Measurements from ENCODE around the gene PGAP6.
"Not testable (repeated sequence)": the region's sequence is repeated elsewhere in the genome, so short reads cannot be mapped to it uniquely, and the experiment has no call there.

Gene PGAP6

DNA sequence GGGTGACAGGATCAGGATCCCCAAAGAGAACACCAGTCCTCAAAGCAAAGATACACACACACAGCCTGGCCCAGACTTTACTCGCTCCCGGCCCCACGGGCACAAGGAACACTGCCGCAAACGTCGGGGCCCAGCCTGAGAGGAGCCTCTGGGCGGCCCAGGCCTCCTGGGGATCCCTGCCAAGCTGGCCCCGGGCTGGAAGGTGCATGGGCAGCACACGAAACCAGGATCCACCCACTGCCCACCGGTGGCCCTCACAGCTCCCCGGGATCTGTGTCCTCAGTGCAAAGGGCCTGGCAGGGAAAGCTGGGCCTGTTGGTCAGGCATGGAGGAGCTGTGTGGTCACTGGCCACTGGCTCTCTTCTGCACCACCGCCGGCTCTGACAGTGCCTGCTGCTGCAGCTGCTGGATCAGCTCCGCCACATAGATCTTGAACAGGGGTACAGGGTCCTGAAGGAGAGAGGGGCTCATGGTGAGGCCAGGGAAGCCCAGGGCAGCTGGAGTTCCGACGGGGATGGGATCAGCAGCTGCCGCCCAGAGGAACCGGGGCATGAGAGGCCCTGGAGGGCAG is 14.4 kb downstream of the PGAP6 start:
- in situ Hi-C loops (cut with MboI; ENCODE audit: low sequenced_read_pairs), result no loop called here

DNA sequence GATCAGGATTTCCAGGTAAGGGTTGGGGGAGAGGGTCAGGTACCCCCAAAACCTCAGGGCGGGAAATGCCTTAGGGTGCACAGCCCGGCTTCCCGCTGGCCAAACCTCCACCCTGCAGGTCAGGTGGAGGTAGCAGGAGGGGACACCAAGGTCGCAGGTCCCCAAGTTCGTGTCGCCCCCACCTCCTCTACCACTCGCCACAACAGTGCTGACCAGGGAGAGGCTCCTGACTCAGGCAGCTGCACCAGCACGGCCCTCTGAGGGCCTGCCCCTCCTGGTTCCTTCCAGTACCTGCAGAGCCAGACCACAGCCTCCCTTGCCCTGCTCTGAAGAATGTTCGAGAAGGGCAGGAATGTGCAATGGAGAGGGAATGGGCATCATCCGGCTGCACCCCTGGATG is 15.3 kb downstream of the PGAP6 start:
- in situ Hi-C loops (cut with MboI; ENCODE audit: low sequenced_read_pairs), result no loop called here

DNA sequence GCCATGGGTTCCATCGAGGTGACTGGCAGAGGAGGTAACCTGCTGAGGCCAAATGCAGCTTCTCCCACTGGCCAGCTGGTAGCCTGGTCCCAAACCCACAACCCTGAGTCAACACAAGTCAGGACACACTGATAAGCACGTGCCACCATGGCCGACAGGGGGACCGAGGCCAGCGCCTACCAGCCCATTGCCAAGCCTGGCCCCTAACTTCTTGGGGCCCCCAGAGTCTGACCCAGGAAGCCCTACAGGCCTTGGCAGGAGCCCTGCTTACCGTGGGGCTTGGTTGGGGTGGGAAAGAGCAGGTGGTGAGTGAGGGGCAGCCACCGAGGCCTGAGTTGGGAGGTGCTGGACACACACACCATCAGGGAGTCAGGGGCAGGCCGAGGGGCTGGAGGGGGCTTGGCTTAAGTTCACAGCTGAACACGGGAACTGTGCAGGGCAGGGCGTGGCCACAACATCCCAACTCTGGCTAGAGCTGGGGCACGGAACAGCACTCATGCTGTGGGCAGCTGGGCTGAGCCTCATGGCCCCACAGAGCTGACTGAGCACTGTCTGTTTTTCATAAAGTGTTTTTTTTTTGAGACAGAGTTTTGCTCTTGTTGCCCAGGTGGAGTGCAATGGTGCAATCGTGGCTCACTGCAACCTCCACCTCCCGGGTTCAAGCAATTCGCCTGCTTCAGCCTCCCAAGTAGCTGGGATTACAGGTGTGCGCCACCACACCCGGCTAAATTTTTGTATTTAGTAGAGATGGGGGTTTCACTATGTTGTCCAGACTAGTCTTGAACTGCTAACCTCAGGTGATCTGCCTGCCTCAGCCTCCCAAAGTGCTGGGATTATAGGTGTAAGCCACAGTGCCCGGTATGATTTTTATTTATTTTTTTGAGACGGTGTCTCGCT is 16.9 kb downstream of the PGAP6 start:
- in situ Hi-C loops (cut with MboI; ENCODE audit: low sequenced_read_pairs), result no loop called here

DNA sequence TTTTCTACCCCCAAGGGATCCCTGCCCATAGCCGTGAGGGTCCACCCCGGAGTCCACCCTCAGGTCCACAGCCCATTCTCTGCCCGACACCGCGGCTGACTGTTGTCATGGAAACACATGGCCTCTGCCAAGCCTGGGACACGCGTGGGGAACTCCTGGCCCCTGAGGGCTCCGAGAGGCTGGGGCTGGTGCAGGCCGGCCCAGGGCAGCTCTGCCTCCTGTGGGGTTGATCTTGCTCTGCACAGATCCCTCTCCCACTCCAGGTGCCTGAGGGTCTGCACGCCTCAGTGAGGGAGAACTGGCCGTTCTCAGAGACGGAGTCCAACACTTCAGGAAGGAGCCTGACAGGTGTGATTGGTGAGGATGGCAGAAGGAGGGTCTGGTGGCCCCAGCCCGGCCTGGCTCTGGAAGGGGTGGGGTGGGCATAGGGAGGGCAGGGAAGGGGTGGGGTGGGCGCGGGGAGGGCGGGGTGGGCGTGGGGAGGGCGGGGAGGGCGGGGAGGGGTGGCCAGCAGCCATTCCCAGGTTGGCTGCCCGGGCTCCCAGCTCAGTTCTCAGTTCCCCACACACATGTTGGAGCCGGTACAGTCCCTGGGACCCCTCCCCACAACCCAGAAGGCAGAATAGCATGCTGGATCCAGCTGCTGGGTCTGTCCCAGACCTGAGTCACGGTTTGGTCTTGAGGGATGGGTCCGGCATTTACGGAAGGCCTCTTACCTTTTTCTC is 17.9 kb downstream of the PGAP6 start:
- in situ Hi-C loops (cut with MboI; ENCODE audit: low sequenced_read_pairs), result no loop called here

DNA sequence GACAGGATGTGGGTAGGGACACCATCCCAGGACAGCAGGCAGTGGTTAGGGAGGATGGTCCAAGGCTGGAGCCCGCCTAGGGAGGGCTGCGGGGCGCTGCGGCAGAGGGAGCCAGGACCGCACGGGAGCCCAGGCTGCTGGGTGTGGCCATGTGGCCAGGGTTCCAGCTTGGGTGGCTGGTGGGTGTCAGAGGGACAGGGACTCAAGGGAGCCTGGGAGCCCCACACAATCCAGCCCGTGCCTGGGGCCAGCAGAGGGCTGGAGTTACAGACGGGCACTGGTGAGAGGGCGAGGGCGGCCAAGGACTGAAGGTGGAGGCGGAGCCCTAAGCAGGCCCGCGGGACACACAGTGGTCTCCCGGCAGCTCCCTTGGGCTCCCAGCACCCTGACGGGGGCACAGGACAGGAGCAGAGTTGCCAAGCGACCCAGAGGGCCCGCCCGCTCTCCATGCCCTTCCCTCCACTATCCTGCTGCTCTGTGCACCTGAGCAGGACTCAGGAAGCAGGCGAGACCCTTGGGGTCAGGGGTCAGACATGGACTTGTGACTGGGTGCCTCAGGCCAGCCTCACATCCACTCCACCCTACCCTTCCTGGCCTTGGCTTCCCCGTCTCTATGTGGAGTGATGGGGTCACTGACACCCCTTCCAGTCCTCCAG is 18.5 kb downstream of the PGAP6 start:
- in situ Hi-C loops (cut with MboI; ENCODE audit: low sequenced_read_pairs), result no loop called here

DNA sequence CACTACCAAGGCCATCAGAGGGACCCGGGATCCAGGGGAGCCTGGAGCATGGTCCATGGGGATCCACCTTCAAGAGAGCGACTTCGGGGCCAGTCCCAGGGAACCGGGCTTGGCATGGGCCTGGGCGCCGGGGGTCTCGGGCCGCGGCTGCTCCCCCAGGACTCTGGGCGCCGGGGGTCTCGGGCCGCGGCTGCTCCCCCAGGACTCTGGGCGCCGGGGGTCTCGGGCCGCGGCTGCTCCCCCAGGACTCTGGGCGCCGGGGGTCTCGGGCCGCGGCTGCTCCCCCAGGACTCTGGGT is 19.1 kb downstream of the PGAP6 start:
- in situ Hi-C loops (cut with MboI; ENCODE audit: low sequenced_read_pairs), result not testable (repeated sequence)

DNA sequence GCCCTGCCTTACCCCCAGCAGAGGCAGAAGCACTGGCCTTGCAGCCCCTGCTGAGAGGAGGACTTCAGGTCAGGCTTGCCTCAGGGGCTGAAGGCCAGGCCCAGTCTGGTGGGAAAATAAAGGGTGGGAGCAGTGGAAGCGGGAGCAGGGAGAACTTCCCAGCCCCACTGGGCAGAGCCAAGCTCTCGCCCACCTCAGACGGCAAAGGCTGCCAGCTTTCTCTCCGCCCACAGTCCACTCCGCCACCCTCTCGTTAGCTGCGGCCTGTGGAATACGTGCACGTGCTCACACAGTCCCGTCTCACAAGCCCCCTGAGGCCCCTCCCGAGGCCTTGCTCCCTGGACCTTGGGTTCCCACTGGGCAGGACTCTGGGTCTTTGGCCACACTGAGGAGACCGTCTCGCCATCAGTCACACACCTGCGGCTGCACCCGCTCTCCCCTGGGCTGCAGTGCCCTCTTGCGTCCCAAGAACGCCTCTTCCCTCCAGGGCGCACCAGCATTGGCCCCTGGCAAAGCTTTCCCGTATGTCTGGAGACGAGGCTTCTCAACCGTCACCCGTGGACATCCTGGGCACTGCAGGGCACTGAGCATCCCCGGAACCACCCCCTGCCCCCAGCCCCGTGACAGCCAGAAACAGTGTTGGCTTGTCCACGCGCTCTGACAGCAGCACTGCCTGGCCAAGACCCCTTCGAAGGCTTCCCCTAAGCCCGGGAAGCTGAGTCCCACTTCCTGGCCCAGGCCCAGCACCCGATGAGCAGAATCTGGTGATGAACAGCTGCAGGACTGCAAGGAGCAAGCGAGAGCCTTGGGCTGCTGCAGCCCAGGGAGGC is 19.7 kb downstream of the PGAP6 start:
- in situ Hi-C loops (cut with MboI; ENCODE audit: low sequenced_read_pairs), result no loop called here

DNA sequence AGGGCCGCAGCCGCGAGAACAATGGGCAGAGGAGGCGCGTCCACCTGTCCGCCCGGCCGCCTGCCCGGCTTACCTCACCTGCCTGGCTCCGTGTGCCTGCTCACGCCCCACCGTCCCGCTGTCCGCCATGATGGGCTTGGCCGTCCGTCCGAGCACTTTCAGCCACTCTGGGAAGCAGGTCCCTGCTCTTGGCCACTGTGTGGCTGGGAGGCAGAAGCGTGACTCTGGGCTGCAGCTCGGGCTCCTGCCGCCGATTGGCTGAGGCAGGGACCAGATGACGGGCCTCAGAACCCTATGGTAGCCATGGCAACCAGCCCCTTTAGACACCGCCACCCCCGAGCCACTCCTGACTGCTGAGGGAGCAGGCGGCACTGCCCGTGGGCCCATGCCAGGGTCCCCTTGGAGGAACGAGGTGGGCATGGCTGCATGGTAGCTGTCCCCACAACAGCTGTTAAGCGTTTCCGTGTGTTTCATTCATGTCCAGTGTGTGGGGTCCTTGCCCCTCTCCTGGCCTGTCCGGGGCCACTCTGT is 20.4 kb downstream of the PGAP6 start:
- in situ Hi-C loops (cut with MboI; ENCODE audit: low sequenced_read_pairs), result no loop called here

DNA sequence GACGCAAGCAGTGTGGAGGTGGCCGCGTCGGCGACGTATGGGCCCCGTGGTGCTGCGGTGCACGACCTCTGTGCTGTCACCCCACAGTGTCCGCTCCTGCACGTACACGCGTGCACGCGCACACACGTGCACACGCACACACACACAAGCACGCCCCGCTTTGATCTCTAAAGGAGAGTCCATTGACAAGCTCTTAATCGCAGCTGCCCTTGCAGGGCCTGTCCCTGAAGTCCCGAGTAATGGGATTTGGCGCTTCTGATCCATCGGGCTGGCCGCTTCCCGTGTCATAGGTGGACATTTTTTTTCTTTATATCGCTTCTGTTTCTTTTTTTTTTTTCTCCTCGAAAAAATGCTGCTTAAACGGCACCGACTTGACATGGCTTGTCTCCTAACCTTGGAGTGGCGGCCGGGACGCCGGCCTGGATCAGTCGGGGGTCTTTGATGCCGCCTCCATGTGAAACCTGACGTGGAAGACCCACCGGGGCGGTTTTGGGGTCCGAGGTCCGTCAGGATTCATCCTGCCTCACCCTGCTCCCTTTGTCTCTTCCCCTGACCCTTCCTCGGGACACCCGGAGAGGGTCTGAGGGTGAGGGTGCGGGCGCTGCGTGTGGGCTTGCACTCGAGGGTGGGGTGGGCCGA is 21.0 kb downstream of the PGAP6 start:
- in situ Hi-C loops (cut with MboI; ENCODE audit: low sequenced_read_pairs), result no loop called here

DNA sequence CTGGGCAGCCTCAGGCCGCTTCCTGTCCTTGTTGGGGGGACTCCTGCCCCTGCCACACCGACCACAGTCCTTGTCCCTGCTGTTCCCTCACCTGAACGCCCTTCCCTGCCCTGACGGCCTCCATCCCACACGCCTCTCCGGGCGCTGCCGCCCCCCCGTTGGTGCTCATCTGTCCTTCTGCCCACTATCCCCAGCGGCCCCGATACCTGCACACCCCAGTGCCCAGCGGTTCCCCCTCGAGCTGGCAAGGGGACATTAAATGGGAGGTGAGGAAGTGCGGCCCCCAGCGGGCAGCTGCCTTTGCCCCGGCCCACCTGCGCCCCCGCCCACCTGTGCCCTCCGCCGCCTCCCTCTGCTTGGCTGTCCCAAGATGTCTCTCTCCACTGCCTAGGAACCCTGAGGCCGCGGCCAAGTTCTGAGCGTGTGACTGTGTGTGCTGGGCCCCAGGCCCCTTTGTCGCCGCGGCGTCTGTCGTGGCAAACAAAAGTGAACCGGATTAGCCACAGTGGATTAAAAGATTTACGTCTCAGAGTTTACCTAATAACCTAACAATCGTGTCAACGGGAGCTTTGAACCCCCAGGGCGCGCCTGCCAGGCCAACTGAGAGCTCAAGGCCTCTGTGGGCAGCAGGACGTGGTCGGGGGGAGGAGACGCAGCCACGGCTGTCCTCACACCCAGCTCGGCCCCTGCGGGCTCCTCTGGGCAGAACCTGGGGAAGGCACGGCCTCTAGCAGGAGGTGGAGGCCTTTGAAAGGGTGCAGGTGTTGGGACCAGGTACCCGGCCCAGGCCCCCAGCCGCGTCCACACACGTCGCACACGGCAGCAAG is 21.7 kb downstream of the PGAP6 start:
- in situ Hi-C loops (cut with MboI; ENCODE audit: low sequenced_read_pairs), result no loop called here

DNA sequence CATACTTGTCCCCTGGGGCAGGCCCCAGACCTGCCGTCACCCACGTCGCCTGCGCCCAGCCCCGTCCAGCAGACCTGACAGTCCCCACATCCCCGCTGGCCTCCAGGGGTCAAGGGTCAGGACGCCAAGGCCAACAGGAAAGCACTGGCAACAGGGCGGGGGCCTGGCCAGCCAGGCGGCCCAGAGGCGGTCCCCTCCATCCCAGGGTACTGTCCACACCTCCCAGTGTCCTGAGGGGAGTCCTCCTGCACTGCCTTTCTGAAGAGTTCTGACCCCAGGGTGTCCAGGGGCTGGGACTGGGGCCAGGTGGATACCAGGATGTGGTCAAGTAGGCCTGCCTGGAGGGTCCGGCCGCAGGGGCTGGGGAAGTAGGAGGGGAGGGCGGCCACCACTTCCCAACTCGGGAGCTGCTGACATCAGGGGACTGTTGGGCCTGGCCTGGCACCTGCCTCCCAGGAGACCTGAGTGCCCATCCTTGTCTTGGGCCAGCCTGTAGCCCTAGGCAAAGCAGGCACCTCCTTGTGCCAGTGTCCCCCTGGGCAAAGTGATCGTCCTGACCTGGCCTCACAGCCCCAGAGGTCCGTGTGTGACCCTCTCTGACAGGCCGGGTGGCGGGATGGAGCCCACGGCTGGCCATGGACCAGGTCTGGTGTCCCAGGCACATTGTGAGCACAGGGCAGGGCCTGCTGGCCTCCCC is 22.6 kb downstream of the PGAP6 start:
- in situ Hi-C loops (cut with MboI; ENCODE audit: low sequenced_read_pairs), result no loop called here

DNA sequence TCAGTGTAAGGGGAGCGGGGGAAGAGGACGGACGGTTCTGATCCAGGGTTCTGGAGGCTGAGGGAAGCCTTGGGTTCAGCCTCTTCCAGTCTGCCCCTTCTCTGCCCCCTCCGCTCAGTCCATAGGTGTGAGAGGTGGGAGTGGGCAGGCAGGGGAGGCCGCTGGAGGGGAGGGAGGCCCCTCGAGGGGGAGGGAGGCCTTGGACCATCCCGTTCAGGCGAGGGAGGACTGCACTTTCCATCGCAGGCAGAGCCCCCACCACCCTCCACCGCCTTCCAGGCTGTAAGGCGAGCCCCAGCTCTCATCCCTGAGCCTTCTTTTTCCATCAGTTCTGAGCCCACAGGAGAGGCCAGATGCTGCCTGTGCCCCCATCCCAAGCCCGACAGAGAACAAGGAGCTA is 25.0 kb downstream of the PGAP6 start:
- in situ Hi-C loops (cut with MboI; ENCODE audit: low sequenced_read_pairs), result no loop called here

DNA sequence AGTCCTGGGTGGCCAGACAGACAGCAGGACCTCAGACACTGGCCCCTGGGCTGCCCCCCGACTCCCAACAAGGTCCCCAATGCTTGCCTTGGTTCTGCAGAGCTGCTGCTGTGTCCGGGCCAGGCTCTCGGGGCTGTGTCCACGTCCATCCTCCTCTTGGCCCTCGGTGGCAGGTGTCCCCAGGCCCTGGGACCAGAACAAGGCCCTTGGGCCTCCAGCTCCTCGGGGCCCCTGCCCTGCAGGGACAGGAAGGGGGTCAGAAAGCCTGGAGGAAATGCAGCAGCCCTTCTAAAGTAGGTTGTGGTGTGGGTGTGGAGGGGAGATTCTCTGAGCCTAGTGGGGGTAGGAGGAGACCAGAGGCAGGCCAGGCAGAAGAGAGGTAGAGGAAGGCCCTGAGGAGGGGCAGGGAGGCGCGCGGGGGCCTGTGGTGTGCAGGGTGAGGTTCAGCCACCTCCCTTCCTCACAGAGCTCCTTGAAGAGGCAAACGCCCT is 26.8 kb downstream of the PGAP6 start:
- in situ Hi-C loops (cut with MboI; ENCODE audit: low sequenced_read_pairs), result no loop called here

DNA sequence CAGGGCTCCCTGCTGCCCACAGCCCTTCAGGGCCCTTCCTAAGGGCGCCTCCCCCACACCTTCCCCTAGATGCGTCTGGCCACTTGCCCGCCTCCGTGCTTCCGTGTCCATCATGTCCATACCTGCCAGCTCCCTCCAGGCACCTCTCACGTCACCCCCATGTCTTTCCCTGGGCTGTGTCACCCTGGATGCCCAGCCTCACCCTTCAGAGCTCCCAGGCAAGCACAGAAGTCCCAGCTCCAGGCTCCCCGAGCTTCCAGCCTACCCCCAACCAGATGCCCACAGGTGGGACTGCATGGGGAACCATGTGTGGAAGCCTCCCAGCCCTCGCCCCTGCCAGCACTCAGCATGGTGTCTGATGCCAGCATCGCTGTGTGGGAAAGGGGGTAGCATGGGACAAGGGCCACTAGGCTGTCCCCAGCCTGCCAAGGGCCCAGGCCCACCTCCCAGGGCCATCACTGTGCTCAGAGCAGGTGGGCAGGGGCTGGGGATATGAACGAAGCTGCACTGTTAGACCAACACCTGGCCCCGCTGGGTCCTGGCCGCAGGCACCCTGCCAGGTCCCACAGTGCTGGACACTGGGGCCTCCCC is 27.4 kb downstream of the PGAP6 start:
- in situ Hi-C loops (cut with MboI; ENCODE audit: low sequenced_read_pairs), result no loop called here

DNA sequence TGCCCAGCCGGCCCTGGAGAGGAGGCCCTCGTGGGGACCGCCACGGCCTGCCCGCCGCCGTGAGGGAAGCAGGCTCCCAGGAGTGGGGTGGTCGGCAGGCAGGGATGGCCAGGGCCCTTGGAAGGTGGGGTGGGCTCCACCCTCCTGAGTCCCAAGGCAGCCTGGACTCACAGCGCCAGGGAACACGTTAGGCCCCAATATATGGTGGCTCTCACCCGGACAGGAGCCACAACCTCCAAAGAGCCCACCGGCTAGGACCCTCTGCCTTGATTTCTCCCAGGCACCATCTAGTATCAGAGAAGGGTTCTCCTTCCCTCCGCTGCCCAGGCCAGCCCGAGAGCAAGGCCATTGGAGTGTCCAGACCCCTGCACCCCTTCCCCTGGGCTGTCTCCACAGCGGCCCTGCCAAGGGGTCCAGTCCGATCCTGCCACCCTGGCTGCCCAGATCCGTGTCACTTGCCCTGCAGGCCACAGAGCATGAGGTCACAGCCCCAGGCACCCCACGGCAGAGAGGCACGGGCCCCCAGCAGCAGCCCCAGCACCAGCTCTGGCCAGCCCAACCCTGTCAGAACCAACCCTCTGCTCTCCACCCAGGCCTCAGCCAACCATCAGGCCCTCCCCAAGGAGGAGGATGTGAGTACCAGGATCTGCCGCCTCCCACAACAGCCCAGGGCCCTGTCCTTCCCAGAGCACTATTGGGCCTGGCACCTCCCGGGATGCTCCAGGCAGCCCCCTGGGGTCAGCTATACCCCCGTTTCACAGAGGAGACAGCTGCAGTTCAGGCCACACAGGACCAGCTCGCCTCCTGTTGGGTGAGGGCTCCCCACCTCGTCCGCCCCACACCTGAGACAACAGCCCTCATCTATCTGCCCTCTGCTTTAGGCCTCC is 28.1 kb downstream of the PGAP6 start:
- in situ Hi-C loops (cut with MboI; ENCODE audit: low sequenced_read_pairs), result no loop called here

DNA sequence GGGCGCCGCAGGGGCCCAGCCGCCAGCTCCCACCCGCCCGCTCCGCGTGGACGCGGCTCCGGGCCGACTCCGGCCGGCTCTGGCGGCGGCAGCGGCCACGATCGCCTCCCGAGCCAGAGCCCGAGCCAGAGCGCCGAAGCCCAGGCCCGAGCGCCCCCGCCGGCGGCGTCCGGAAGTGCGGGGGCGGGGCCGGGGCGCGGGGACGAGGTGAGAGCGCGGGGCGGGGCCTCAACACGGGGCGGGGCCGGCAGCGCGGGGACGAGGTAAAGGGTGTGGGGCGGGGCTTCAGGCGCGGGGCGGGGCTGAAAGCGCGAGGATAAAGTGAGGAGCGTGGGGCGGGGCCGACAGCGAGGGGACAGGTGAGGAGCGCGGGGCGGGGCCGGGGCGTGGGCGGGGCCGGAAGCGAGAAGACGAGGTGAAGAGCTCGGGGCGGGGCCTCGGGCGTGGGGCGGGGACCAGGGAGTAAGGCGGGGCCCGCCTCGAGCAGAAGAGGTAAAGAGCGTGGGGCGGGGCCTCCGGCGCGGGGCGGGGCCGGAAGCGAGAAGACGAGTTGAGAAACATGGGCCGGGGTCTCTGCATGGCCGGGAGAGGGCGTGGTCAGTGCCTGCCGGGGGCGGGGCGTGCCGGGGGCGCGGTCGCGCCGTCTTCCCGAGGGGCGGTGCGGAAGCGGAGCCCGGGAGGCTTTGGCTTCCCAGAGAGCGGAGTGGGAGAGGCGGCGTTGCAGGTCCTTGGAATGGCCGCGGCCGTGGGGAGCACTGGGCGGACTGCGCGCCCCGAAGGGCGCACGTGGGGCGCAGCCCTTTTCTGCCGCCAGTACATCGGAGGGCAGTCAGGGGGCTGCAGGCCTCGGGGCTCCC is 29.0 kb downstream of the PGAP6 start, which contains the start of gene AXIN1:
Gene AXIN1 (minus strand): TSS at position 177 of the 857 bp plus-strand sequence. CDS start 5,698 bp downstream, outside the sequence.
- in situ Hi-C loops (cut with MboI; ENCODE audit: low sequenced_read_pairs), result no loop called here

Measured in hTERT RPE-1 (cell line).